GM19099 (cell line): ENCODE data around the gene PIEZO1.

ENCODE experiments used
- POLR2A ChIP-seq: IDR thresholded peaks from 3 replicates; pipeline ENCODE4 v1.6.1; 2011; ENCODE audit warnings: low read depth; ENCODE audit not compliant: insufficient read length; ENCODE audit errors: extremely low read depth

Gene PIEZO1

GRCh38 chr16:88713568-88714419 is 71.2 kb downstream of the PIEZO1 start:
- TF ChIP-seq POLR2A: no peak

- TF ChIP-seq POLR2A: no peak
Observed at GRCh38 chr16:88713054-88713453, 72.0 kb downstream of the PIEZO1 start.

GRCh38 chr16:88712362-88712979 is 72.5 kb downstream of the PIEZO1 start:
- TF ChIP-seq POLR2A: no peak

DNA sequence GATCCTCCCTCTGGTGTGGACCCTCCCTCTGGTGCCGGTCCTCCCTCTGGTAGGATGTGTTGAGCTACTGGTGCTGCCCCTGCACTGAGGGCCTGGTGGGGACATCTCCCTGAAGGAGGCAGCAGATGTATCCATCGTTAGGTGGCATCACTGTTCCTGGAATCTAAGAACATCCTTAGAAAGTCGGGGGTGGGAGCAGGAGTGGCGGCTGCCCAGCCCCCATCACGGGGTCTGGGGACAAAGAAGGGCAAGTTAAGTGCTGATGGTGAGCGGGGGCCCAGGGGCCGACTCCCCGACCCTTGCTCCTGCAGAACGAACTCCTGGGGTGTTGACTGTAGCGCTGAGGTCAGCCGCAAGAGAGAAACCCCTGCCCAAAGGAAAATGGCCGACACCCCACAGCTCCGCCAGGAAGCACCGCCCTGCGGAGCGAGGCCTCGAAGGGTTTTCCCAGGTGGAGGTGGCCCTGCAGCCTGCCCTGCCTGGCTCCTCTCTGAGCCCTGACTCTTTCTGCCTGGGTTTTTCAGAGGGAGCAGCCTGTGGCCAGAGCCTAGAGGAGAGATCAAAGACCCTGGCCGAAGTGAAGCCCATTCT is 73.2 kb downstream of the PIEZO1 start:
- TF ChIP-seq POLR2A: no peak

- no peak for TF ChIP-seq POLR2A
Observed at GRCh38 chr16:88710556-88710955, 74.5 kb downstream of the PIEZO1 start.

- no peak for TF ChIP-seq POLR2A
Observed at GRCh38 chr16:88706965-88707826, 77.8 kb downstream of the PIEZO1 start.

DNA sequence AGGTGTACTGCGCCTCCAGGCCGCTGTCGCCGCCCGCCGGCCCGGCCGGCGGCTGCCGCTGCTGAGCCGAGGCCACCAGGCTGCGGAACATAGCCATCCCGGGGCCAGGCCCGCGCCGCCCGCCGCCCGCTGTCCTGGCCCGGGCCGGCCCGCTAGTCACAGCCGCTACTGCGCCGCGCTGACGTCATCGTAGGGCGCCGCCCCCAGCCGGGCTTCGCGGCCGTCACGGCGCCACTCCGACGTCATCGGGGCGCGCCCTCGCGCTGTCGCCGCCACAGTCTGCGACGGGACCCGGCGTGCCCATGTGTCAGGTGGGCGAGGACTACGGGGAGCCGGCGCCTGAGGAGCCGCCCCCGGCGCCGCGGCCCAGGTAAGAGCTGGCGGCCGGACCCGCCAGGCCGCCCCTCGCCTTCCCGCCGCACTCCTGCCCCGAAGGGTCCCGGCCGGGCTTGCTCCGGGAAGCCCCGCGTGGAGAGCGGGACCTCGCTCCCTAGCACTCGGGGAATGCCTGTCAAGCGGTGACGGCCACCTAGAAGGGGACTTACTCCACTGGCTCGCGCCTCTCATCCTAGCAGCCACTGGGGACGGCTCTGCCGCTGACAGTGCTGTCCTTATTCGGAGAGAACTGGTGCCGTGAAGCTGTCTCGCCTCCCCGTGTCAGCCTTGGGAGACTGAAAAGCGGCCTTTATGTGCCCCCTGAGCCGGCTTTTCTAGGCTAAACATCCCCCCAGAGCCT is 78.6 kb downstream of the PIEZO1 start, which contains the start of the genes CTU2 and RNF166:
Gene CTU2, plus strand, starts transcription at position 275 of the 736 bp plus-strand sequence. Its CDS starts 28 bp downstream, at position 303.
Gene RNF166, minus strand, starts transcription at position 180 of the 736 bp plus-strand sequence. Its CDS starts 83 bp downstream, at position 97.
- peak; percentile 71 for TF ChIP-seq POLR2A

GRCh38 chr16:88705801-88706228 is 79.2 kb downstream of the PIEZO1 start:
- TF ChIP-seq POLR2A: no peak

DNA sequence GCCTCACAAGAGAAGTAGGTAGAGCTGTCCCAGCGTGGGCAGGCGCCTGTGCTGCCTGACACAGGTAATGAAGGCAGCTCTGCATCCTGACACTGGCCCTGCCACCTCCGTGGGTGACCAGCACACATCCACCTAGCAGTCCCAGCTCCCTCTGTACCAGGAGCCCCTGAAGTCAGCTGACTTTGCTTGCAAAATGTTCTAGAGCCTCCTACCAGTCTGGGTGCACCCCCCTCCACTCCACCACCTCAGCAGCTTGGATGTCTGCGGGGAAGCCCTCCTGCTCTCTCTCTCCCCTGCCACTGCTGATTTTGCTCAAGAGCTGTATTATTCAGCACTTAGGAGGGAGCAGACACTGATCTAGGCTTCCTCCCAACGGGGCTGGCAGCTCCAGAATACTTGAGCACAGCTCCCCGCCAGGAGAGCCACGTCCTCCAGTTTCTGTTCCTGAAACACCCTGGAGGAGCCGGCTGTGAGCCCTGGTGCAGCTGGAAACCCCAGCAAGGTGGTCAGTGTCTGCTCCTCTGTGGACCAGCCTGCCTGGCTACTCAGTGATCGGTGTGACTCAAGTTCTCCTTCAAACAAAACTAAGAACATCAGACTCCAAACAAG is 79.8 kb downstream of the PIEZO1 start:
- no peak for TF ChIP-seq POLR2A

GRCh38 chr16:88703486-88704309 is 81.3 kb downstream of the PIEZO1 start:
- no peak for TF ChIP-seq POLR2A

DNA sequence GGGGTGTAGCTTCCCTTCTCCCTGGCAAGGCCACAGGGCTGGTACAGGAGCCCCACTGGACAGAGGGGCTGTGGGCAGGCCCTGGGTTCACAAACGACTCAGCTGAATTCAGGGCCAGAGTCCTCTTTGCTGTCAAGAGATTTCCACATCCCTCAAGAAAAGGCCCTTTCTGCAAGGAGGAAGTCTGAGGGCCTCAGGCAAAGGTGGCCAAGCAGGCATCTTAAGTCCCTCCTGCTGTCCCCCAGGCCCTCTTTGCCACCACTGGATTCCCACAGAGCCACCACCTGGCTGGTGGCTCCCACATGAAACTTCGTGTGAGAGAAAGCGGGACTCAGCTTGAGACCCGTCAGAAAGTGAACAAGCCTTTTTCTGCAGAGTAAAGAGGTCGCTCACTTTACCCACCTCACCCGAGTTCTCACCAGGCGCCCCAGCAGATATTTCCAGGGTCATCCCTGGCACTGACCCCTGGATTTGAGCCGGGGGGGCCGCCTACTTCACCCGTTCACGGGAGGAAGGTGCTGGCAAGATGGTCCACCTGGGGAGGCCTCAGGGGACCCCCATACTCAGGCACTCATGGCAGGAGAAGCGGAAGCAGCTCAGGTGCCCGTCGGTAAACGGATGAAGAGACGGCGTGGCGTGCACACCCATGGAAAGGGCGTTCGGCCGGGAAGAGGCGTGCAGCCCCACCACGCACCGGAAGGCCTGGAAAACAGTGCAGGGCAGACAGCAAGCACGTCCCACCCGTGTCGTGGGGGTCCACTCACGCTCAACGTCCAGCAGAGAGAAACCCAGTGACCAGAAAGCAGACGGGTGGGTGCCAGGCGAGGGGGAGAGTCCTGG is 82.4 kb downstream of the PIEZO1 start:
- no peak for TF ChIP-seq POLR2A

DNA sequence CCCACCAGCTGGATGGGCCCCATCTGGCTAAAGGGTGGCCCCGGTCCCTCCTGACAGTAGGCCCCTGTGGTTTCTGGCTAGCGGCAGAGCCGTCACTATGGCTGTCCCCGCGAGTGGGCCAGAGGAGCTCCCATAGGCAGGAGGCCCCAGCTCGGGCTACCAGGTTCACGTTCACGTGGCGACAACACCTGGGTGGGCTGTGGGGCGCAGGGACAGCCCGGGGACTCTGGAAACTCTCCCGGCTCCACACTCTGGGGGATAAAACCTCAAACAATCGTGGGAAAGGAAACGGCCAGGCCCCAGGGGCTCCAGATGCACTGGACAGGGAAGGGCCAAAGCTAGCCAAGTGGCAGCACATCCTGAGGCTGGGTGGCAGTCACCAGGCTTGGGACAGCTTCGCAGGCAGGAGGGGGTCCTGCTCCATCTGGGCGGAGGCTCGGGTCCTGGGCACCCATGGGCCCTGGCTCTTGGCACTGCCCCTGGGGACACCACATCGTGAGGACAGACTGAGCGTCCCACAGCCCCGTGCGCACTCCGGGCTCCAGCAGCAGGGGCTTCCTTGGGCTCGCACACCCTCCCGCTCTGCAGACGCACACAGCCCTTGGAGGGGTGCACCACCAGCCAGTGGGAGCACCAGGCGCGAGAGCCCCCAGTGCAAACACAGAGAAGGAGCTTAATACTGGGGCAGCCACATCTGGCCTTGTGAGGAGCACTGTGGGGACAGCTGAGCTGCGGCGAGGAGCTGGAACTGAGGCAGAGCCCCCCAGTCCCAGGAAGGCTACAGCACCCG is 83.2 kb downstream of the PIEZO1 start:
- no peak for TF ChIP-seq POLR2A
